ENCODE measurements around the gene GORAB.

Gene GORAB

GRCh38 chr1:170538687-170539086, 6.7 kb downstream of the GORAB start:
- DNase-seq: no peak

- no peak for DNase-seq
Observed at GRCh38 chr1:170539154-170539553, 7.2 kb downstream of the GORAB start.

GRCh38 chr1:170544624-170545023, 12.7 kb downstream of the GORAB start:
- DNase-seq: no peak

- DNase-seq: no peak
Observed at GRCh38 chr1:170545476-170545875, 13.5 kb downstream of the GORAB start.

GRCh38 chr1:170547255-170547654, 15.3 kb downstream of the GORAB start:
- DNase-seq: no peak

GRCh38 chr1:170548497-170548896, 16.5 kb downstream of the GORAB start:
- no peak for DNase-seq

GRCh38 chr1:170555370-170555769, 23.4 kb downstream of the GORAB start:
- no peak for DNase-seq

GRCh38 chr1:170556917-170557316, 25.0 kb downstream of the GORAB start:
- DNase-seq: no peak

- DNase-seq: no peak
Observed at GRCh38 chr1:170558731-170559130, 26.8 kb downstream of the GORAB start.

- DNase-seq: no peak
Observed at GRCh38 chr1:170559166-170559565, 27.2 kb downstream of the GORAB start.

GRCh38 chr1:170560681-170561285, 28.8 kb downstream of the GORAB start:
- DNase-seq: no peak

GRCh38 chr1:170562646-170563338, 30.8 kb downstream of the GORAB start:
- DNase-seq: peak; percentile 36 to 57

GRCh38 chr1:170567214-170567613, 35.2 kb downstream of the GORAB start:
- DNase-seq: no peak

- DNase-seq: no peak
Observed at GRCh38 chr1:170568197-170568596, 36.2 kb downstream of the GORAB start.

GRCh38 chr1:170576980-170577379, 45.0 kb downstream of the GORAB start:
- DNase-seq: no peak

- no peak for DNase-seq
Observed at GRCh38 chr1:170578359-170578758, 46.4 kb downstream of the GORAB start.

- DNase-seq: peak; percentile 88 to 91
Observed at GRCh38 chr1:170580636-170581440, 48.9 kb downstream of the GORAB start.

GRCh38 chr1:170583186-170583585, 51.2 kb downstream of the GORAB start:
- no peak for DNase-seq

- DNase-seq: no peak
Observed at GRCh38 chr1:170586321-170587252, 54.6 kb downstream of the GORAB start.

- DNase-seq: no peak
Observed at GRCh38 chr1:170587253-170587593, 55.3 kb downstream of the GORAB start.

- DNase-seq: no peak
Observed at GRCh38 chr1:170590921-170591705, 59.1 kb downstream of the GORAB start.

GRCh38 chr1:170592591-170593111, 60.7 kb downstream of the GORAB start:
- no peak for DNase-seq
